Measurements from ENCODE around the gene KCNJ5.

DNA sequence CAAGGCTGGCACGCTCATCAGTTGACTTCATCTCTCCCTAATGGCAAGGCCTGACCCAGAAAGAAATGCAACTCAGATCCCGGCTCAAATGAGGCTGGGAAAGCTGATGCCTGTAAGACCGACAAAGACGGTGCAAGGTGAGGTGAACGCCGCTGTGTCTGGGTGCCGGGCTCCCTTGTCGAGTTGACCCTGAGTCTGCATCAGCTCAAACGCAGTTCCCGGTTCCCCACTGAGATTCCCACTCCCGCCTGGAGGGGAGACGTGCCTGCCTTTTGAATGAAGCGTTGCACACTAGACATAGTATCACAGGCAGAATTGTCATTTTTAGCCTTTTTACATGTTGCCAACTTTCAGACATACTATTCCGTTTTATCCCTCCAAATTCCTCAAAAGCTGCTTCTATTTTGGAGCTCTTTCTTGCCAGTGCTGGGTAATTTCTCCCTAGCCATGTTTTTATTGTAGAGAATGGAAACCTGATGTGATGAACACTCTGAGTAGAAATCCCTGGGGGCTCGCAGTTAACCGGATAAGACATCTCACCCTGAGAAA, 52.3 kb downstream of the KCNJ5 start:
- TF ChIP-seq, protein P1, sequence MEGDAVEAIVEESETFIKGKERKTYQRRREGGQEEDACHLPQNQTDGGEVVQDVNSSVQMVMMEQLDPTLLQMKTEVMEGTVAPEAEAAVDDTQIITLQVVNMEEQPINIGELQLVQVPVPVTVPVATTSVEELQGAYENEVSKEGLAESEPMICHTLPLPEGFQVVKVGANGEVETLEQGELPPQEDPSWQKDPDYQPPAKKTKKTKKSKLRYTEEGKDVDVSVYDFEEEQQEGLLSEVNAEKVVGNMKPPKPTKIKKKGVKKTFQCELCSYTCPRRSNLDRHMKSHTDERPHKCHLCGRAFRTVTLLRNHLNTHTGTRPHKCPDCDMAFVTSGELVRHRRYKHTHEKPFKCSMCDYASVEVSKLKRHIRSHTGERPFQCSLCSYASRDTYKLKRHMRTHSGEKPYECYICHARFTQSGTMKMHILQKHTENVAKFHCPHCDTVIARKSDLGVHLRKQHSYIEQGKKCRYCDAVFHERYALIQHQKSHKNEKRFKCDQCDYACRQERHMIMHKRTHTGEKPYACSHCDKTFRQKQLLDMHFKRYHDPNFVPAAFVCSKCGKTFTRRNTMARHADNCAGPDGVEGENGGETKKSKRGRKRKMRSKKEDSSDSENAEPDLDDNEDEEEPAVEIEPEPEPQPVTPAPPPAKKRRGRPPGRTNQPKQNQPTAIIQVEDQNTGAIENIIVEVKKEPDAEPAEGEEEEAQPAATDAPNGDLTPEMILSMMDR (IDR thresholded peaks at IDR 0.05), result no peak
- TF ChIP-seq POLR2A (IDR thresholded peaks at IDR 0.05) (no peak), POLR2AphosphoS5 (IDR thresholded peaks at IDR 0.05) (no peak)

Data from breast epithelium (tissue), 3 donors.